Forelimb muscle (tissue), 1 donor: ENCODE data around the gene PAX6. TPM values are rescaled to one million over a fixed set of nuclear protein-coding genes. Genes with fewer than 3 reads are reported as not detected.

Source experiments
- DNase-seq: peaks from one replicate; pipeline ENCODE4 v3.0.0-alpha.2; 2013; ENCODE audit warnings: low read depth
- polyA plus RNA-seq: library from polyadenylated mRNA; unstranded; fragments of 120-200 nt; gene quantifications from one replicate; pipeline ENCODE4 v1.2.1, GENCODE V29; 2013; ENCODE audit not compliant: insufficient read length

The PAX6 gene
- polyA plus RNA-seq, 1 donor: 0.85 TPM

DNA sequence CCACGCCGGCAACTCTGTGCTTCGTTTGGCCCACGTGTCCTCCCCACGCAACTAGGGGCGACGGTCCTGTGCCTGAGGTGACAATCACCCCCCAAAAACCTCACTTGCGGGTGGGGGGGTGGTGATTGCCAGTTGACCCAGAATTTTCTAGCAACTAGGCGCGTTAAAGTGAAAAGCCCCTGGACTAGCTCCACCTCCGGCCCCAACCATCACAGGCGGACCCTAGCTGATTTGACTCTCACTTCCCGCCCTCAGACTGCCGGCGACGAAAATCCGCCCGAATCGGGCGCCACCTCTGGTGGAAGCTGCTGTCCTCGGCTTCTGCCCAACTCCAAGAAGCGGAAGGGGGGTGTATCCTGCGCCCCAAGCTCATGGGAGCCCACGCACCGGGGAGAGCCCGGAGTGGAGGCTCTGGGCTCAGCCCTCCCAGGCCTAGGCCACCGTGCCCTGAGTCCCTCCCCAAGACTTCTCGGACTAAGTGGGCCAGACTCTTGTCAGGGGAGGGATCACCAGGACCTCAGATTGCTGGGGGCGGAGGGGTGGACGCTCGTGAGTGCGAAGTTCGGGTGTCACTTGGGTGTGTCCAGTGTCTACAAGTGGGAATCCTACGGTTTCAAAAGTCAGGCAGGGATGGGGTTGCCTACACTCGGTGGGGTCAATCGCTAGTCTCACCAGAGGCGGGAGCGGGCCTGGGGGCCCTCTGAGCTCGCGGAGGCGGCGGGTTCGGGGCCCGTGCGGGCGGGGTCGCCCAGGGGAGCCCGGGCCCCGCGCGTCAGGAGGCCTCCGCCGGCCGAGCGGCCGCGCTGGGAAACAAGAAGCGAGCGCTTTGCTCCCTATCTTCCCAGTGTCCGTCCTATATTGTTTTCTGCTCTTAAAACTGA lies 12.3 kb downstream of the PAX6 start:
- DNase-seq: no peak

DNA sequence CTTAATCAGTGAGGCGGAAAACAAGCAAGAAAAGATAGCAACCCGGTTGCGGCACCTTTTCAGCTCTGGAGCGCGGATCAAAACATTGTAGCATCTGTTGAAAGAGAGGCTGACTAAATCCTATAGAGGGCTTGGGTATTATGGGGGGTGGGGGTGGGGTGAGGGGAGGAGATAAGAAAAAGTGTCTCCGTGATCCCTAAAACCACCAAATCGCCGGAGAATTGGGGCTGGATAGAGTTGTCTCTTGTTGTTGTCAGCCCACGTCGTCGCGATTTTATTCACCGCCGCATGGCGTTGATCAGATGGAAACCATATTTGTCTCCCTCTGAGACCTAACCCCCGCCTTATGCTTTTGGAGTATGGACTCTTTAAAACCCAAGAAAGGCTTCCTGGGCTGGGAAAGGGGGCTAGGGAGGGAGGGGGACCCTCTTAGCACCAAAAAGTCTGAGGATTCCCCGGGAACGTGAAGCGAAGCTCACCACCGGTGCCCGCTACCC lies 13.0 kb downstream of the PAX6 start:
- no peak for DNase-seq

GRCh38 chr11:31797190-31798056 lies 13.7 kb downstream of the PAX6 start:
- no peak for DNase-seq

GRCh38 chr11:31796499-31797189 lies 14.5 kb downstream of the PAX6 start:
- no peak for DNase-seq

- no peak for DNase-seq
These were observed 15.2 kb downstream of the PAX6 start for GRCh38 chr11:31795706-31796498.

DNA sequence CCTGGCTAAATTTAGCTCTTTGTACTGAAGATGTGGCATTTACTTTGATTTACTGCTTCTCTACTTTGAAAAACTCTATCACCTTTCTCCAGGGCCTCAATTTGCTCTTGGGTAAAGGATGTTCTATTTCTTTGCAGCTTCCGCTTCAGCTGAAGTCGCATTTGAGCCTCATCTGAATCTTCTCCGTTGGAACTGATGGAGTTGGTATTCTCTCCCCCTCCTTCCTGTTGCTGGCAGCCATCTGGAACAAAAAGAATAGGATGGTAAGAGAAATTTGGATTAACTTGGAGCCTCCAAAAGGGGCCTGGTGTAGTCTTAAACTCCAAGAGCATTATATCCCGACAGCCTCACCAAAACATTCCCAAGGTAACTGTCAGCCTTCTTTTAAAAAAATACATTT lies 16.6 kb downstream of the PAX6 start:
- no peak for DNase-seq

DNA sequence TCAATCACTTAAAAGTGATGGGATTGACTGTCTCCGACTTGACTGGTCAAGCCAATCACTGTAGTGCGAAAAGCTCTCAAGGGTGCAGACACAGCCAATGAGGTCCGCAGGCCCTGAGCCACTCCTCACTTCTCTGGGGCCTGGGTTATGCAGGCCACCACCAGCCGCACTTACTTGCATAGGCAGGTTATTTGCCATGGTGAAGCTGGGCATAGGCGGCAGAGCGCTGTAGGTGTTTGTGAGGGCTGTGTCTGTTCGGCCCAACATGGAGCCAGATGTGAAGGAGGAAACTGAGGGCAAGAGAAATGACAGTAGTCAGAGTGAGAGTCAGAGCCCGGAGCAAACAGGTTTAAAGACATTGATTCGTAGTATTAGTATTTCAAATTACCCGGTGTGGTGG lies 17.9 kb downstream of the PAX6 start:
- DNase-seq: no peak

GRCh38 chr11:31792456-31792855 lies 18.7 kb downstream of the PAX6 start:
- no peak for DNase-seq

- no peak for DNase-seq
These were observed 19.1 kb downstream of the PAX6 start for GRCh38 chr11:31792036-31792435.

- DNase-seq: no peak
These were observed 20.5 kb downstream of the PAX6 start for GRCh38 chr11:31790649-31791048.

DNA sequence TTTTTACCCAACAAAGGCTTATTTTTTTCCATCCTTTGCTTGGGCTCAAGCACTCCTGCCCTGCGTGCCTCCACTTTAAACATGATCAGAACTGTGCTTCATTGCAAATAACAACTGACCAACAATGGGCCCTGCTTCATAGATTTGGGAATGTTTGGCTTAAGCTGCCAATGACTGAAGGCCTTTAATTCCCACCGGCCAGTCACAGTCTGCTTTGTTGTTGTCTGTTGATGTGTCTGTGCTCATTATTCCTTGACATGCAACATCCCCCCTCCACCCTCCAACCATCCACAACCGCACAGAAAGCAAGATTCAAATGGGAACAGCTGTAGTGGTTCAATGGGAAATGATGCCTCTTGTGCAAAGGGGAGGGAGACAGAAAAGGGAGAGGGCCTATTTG lies 23.0 kb downstream of the PAX6 start:
- no peak for DNase-seq

- DNase-seq: no peak
These were observed 24.0 kb downstream of the PAX6 start for GRCh38 chr11:31786996-31787685.

DNA sequence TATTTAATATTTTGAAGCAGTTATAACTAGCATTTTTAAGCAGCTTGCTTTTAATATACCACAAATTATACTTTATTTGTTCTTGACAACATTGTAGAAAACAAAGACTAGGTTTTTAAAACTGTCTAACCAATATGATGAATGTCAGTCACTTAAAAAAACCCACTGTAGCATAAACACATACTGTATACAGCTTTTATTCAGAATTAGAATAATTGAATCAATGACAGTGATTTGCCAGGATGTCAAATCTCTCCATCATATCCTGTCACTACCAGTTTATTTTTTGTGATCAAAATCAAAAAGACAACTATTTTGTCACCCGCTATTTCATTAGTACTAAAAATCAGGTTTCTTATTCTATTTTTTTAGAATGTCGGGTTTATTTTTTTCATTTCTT lies 26.5 kb downstream of the PAX6 start:
- DNase-seq: no peak

DNA sequence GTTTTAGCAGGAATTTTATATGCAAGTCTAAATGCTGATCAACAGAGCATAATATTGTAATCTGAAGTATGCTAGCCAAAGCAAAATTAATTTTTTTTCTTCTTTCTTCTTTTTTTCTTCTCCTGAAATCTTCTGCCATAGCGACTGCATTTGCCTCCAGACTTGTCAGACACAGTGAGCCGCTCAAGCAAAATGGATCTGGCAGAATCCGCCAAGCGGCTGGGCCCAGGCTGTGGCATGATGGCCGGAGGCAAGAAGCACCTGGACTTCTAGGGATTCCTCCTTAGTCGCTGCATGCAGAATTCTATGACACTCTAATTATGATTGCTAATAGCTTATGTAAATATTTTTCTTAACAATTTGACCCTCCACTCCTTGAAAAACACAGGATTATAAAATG lies 27.9 kb downstream of the PAX6 start:
- no peak for DNase-seq

DNA sequence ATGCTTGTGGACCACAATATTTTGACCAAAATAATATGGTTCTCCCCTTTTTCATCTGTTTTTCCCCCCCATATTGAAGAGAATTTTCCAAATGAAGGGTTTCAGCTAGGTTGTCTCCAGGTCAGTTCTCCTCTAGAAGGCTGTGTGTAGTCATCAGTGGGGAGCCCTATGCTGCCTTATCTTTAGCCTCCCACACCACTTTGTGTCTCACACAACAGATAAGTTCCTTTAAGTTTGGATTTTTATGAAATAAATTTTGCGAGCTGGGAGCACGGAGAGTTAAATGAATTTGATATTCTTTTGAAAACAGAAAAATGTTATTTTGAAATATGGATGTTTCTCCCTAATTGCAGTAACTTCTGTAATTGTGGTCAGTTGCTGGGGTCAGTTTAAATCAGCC lies 28.9 kb downstream of the PAX6 start:
- no peak for DNase-seq

GRCh38 chr11:31780480-31780971 lies 30.6 kb downstream of the PAX6 start:
- DNase-seq: no peak

GRCh38 chr11:31780078-31780477 lies 31.0 kb downstream of the PAX6 start:
- DNase-seq: no peak

DNA sequence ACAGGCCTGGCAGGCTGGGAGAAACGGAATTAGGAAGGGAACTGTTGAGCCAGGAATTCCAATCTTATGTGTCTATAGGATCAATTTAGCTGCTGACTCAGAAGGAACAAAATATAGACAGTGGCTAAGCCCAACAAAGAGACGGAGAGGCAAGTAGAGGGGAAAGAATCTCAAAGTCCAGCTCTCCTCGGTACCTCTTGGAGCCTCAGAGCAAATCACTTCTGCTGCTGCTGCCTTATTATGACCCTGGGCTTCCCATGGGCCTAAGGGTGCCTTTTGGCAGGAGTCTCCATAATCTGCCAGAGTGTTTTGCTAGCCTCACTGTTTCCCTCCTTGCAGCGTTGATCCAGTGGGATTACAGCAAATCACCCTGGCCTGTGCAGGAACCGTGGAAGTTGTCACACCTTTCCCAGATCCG lies 31.7 kb downstream of the PAX6 start:
- peak; percentile 24 for DNase-seq

- no peak for DNase-seq
These were observed 38.7 kb downstream of the PAX6 start for GRCh38 chr11:31772412-31772811.

DNA sequence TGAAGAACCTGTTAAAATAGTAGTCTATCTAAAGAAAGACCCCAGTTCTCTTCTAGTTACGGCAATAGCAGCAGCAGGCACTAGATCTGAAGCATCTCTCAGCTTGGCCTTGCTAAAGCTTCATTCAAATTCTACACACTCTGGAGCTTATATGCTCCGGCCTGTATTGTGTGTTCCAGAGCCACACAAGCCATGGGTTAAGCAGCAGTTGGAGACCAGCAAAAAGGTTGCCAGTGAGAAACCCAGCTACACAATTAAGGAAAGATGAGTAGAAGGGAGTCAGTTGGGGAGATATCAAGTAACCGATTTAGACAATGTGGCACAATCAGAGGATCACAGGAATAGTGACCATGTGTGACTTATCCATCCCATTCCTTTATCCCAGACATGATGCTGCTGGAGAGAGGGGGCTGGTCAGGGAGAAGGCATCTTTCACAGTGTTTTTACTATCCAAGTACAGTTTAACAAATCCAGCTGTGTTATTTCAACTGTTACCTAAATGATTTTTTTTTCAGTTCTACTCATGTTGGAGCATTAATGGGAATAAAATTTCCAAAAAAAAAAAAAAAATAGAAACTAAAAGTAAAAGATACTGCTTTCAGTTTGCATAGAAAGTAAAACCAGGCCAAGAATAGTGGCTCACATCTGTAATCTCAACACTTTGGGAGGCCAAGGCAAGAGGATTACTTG lies 41.0 kb downstream of the PAX6 start:
- no peak for DNase-seq
